Gastrocnemius medialis (tissue), 4 donors: ENCODE measurements around the gene MAN2A1. TPM values are rescaled to one million over a fixed set of nuclear protein-coding genes. Genes with fewer than 3 reads are reported as not detected.
A peak's percentile ranks its signal among the peaks of the same experiment; 100 is the strongest.

Experiments used
- ATAC-seq, 2 donors: fragments of 150-250 bp; one replicate each; pipeline ENCODE4 v1.9.1; 2016
- DNase-seq, 2 donors: peaks; one replicate each; pipeline ENCODE4 v3.0.0-alpha.2; 2019
- H3K27ac ChIP-seq, 4 donors: fragments of 200-600 bp; sonication (generic); 1 replicate in 1 of 4; 2 replicates in 3 of 4; pipeline ENCODE4 v1.5.1; 2016 to 2018; ENCODE audit warnings: mild to moderate bottlenecking in 2 of 4, moderate library complexity in 1 of 4
- H3K27me3 ChIP-seq, 3 donors: fragments of 200-600 bp; sonication (generic) in 2 of 3; 1 replicate in 1 of 3; 2 replicates in 2 of 3; pipeline versions ENCODE4 v1.5.1 to v1.6.0; 2016 to 2019; ENCODE audit warnings: mild to moderate bottlenecking in 1 of 3, moderate library complexity in 1 of 3
- H3K36me3 ChIP-seq, 2 donors: fragments of 200-600 bp; sonication (generic) in 1 of 2; one replicate each; pipeline ENCODE4 v1.5.1; 2017 to 2018
- H3K4me1 ChIP-seq, 2 donors: fragments of 200-600 bp; sonication (generic) in 1 of 2; one replicate each; pipeline ENCODE4 v1.5.1; 2016 to 2017; ENCODE audit warnings: mild to moderate bottlenecking in 2 of 2
- H3K4me3 ChIP-seq, 4 donors: fragments of 200-600 bp; sonication (generic) in 3 of 4; 1 replicate in 1 of 4; 2 replicates in 3 of 4; pipeline ENCODE4 v1.5.1; 2016 to 2019; ENCODE audit warnings: mild to moderate bottlenecking in 2 of 4
- H3K9me3 ChIP-seq, 3 donors: fragments of 200-600 bp; sonication (generic) in 2 of 3; 1 replicate in 1 of 3; 2 replicates in 2 of 3; pipeline ENCODE4 v1.5.1; 2016 to 2019
- CTCF ChIP-seq, 5 experiments: fragments of 450-650 bp in 3 of 5; fragments of 200-600 bp in 2 of 5; sonication (generic) in 2 of 5; IDR thresholded peaks in 4 of 5; conservative IDR thresholded peaks in 1 of 5; 1 replicate in 4 of 5; 2 replicates in 1 of 5; pipeline ENCODE4 v1.5.1; 2016 to 2019; ENCODE audit warnings: antibody characterized with exemption in 5 of 5, mild to moderate bottlenecking in 3 of 5, moderate library complexity in 3 of 5
- POLR2A ChIP-seq, 2 donors: fragments of 450-650 bp; IDR thresholded peaks; one replicate each; pipeline ENCODE4 v1.6.1; 2017; ENCODE audit warnings: antibody characterized with exemption in 2 of 2, mild to moderate bottlenecking in 2 of 2, moderate library complexity in 2 of 2
- in situ Hi-C, 4 donors: fragments of 200-750 bp; cut with MboI; loops; one replicate each; pipeline versions ENCODE4 v1.15.0 to v1.8.0; 2017; ENCODE audit warnings: low sequenced_read_pairs in 4 of 4
- intact Hi-C: fragments of 100-400 bp; cut with DNase I; formaldehyde crosslinking; loops from one replicate; pipeline ENCODE4 v1.15.1; 2023; ENCODE audit warnings: low total_unique reads
- total RNA-seq, 4 donors: library from RNA; depleted of rRNA; stranded (reverse); fragments of >200 nt; gene quantifications; one replicate each; pipeline versions ENCODE4 v1.1.0 to v1.2.3, GENCODE V29; 2016

MAN2A1 gene
- total RNA-seq, 4 donors from 2014 or later = 15.0 to 28.6 (median 19.8) TPM

DNA sequence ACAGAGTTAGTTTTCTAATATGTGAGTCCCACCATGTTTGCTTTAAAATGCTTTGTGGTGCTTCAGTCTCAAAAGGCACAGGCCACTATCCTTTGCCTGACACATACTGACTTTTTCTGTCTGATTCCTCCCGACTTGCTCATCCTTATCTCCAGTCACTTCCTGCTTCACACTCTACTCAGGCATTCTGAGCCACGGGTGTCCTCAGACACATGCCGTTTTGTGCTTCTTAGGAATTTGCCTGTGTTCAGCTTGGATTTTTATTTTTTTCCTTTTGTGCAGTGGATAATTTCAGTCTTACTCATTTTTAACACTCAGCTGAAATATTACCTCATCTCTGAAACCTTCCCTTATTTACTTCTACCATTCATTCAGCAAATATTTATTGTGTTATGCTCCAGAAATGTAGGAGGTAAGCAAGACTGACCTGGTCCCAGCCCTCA lies 54.1 kb downstream of the MAN2A1 start:
- Histone ChIP-seq H3K4me3 (no peak overlapping the region), H3K36me3 (no peaks in the 10 kb centered on the region), H3K9me3 (no peaks in the 10 kb centered on the region), H3K27me3 (no peaks in the 10 kb centered on the region), H3K4me1 (peaks cover 40 to 47% of the 10 kb centered on the region in 2 donors), H3K27ac (no peak overlapping the region)
- DNase-seq (no peak), ATAC-seq (peak in 1 of 2 donors; percentile 31)
- in situ Hi-C loops = no loop called here
- TF ChIP-seq POLR2A (IDR thresholded peaks at IDR 0.05) = no peak
- intact Hi-C loops = no loop called here

GRCh38 chr5:109744261-109744660 lies 54.5 kb downstream of the MAN2A1 start:
- no peak overlapping the region for H3K27ac ChIP-seq
- intact Hi-C loops = no loop called here
- no peaks in the 10 kb centered on the region for H3K36me3 ChIP-seq
- no peaks in the 10 kb centered on the region for H3K27me3 ChIP-seq
- H3K4me3 ChIP-seq = no peak overlapping the region
- TF ChIP-seq CTCF (IDR thresholded peaks at IDR 0.05 in 4 of 5, conservative IDR thresholded peaks at IDR 0.05 in 1 of 5) (no peak), POLR2A (IDR thresholded peaks at IDR 0.05) (no peak)
- H3K9me3 ChIP-seq = no peaks in the 10 kb centered on the region
- in situ Hi-C loops = no loop called here
- no peak for ATAC-seq
- H3K4me1 ChIP-seq = peaks cover 40 to 42% of the 10 kb centered on the region in 2 donors
- no peak for DNase-seq

DNA sequence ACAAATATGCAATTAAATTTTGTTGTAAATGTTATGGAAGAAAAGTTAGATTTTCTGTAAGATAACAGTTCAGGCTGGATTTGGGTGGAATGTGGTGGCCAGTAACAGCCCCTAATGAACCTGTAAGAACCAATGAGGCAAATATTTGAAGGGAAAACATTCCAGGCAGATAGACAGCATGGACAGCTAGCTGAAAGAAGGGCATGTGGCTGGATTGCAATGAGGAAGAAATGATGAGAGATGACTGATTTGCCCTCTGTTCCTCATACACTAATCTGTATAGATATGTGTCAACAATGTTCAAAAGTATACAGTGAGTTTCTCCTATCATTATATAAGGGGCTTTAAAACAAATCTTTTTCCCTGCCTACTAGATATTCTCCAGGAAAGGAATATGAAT lies 58.8 kb downstream of the MAN2A1 start:
- in situ Hi-C loops = no loop called here
- Histone ChIP-seq H3K9me3 (no peaks in the 10 kb centered on the region), H3K4me3 (no peak overlapping the region), H3K36me3 (no peaks in the 10 kb centered on the region), H3K4me1 (peaks cover 22% of the 10 kb centered on the region in 2 donors), H3K27ac (no peak overlapping the region), H3K27me3 (no peaks in the 10 kb centered on the region)
- DNase-seq (no peak), ATAC-seq (no peak)
- TF ChIP-seq POLR2A (IDR thresholded peaks at IDR 0.05) (no peak), CTCF (IDR thresholded peaks at IDR 0.05 in 4 of 5, conservative IDR thresholded peaks at IDR 0.05 in 1 of 5) (no peak)
- intact Hi-C loops = no loop called here

DNA sequence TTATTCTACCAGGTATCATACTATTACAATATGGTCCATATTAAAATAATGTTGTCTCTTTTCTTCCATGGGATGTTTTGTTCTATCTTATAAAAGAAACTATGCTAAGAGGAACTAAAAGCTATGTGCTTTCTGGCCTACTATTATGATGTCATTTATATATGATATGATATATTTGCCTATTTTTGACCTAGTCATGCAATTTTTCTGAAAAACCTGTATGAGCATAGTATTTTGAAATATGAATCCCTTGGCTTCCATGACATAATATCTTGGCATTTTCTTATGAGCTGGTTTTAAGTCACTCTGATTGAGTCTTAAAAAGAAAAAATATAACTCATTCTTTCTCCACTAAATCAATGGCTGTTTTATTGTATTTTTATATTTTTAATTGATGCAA lies 60.7 kb downstream of the MAN2A1 start:
- peaks cover 19 to 22% of the 10 kb centered on the region in 2 donors for H3K4me1 ChIP-seq
- no peaks in the 10 kb centered on the region for H3K36me3 ChIP-seq
- H3K27me3 ChIP-seq = no peaks in the 10 kb centered on the region
- no peak for DNase-seq
- no peak for TF ChIP-seq POLR2A (IDR thresholded peaks at IDR 0.05)
- no peak for TF ChIP-seq CTCF (IDR thresholded peaks at IDR 0.05 in 4 of 5, conservative IDR thresholded peaks at IDR 0.05 in 1 of 5)
- in situ Hi-C loops (no loop called here), intact Hi-C loops (no loop called here)
- ATAC-seq = no peak
- no peaks in the 10 kb centered on the region for H3K9me3 ChIP-seq
- H3K4me3 ChIP-seq = no peak overlapping the region
- H3K27ac ChIP-seq = no peak overlapping the region

- no peak overlapping the region for H3K27ac ChIP-seq
- DNase-seq = no peak
- H3K4me1 ChIP-seq = peaks cover 32 to 38% of the 10 kb centered on the region in 2 donors
- H3K36me3 ChIP-seq = no peaks in the 10 kb centered on the region
- intact Hi-C loops = no loop called here
- no peak for ATAC-seq
- no peaks in the 10 kb centered on the region for H3K9me3 ChIP-seq
- no peak for TF ChIP-seq POLR2A (IDR thresholded peaks at IDR 0.05)
- TF ChIP-seq CTCF (IDR thresholded peaks at IDR 0.05 in 4 of 5, conservative IDR thresholded peaks at IDR 0.05 in 1 of 5) = no peak
- in situ Hi-C loops = no loop called here
- H3K4me3 ChIP-seq = no peak overlapping the region
- H3K27me3 ChIP-seq = no peaks in the 10 kb centered on the region
Observed at GRCh38 chr5:109753279-109753678, 63.6 kb downstream of the MAN2A1 start.
